HL-60 (cell line): ENCODE data around the gene SECISBP2L.

Experiments used
- CTCF ChIP-seq: IDR thresholded peaks from one replicate; pipeline ENCODE4 v1.5.1; 2011; ENCODE audit warnings: low read length, control low read depth, inconsistent platforms; ENCODE audit not compliant: insufficient read depth
- REST ChIP-seq: IDR thresholded peaks from 2 replicates; pipeline ENCODE4 v1.6.1; 2012; ENCODE audit warnings: low read depth; ENCODE audit not compliant: insufficient replicate concordance

GRCh38 chr15:49088996-49089395, 42.8 kb upstream of the SECISBP2L start:
- TF ChIP-seq REST: no peak
- TF ChIP-seq CTCF: no peak
